H9 (cell line): Measurements from ENCODE around the gene PHACTR1. TPM values are rescaled to one million over a fixed set of nuclear protein-coding genes. Genes with fewer than 3 reads are reported as not detected.

Experiments used
- DNase-seq: peaks from one replicate; pipeline ENCODE4 v3.0.0-alpha.2; 2017
- H2AFZ ChIP-seq: one replicate; pipeline ENCODE4 v1.6.1; 2013; ENCODE audit warnings: mild to moderate bottlenecking, low read length, control low read depth, moderate library complexity
- H2AK5ac ChIP-seq: 2 replicates; pipeline ENCODE4 v1.6.1; 2013; ENCODE audit warnings: low read length, control low read depth, mixed read lengths; ENCODE audit not compliant: insufficient read length
- H2BK120ac ChIP-seq: one replicate; pipeline ENCODE4 v1.6.1; 2013; ENCODE audit warnings: low read depth, mild to moderate bottlenecking, low read length, control low read depth, inconsistent platforms; ENCODE audit not compliant: poor library complexity, severe bottlenecking
- H2BK12ac ChIP-seq: 2 replicates; pipeline ENCODE4 v1.6.1; 2013; ENCODE audit warnings: low read length, control low read depth, mixed read lengths, low read depth; ENCODE audit not compliant: insufficient read length
- H2BK15ac ChIP-seq: 2 replicates; pipeline ENCODE4 v1.6.1; 2013; ENCODE audit warnings: low read depth, low read length, control low read depth
- H2BK20ac ChIP-seq: one replicate; pipeline ENCODE4 v1.6.1; 2013; ENCODE audit warnings: low read depth, mild to moderate bottlenecking, low read length, control low read depth, inconsistent platforms; ENCODE audit not compliant: poor library complexity, severe bottlenecking
- H2BK5ac ChIP-seq: 2 replicates; pipeline ENCODE4 v1.6.1; 2013; ENCODE audit warnings: low read length, control low read depth, mixed read lengths; ENCODE audit not compliant: insufficient read length
- H3K14ac ChIP-seq: 2 replicates; pipeline ENCODE4 v1.6.1; 2013; ENCODE audit warnings: low read length, control low read depth; ENCODE audit not compliant: insufficient read depth
- H3K18ac ChIP-seq: 2 replicates; pipeline ENCODE4 v1.6.1; 2013; ENCODE audit warnings: low read depth, mild to moderate bottlenecking, mixed read lengths, low read length, control low read depth; ENCODE audit not compliant: insufficient read length
- H3K23ac ChIP-seq: 2 replicates; pipeline ENCODE4 v1.6.1; 2013; ENCODE audit warnings: low read length, control low read depth, mixed read lengths, low read depth; ENCODE audit not compliant: insufficient read length
- H3K23me2 ChIP-seq: 2 replicates; pipeline ENCODE4 v1.6.1; 2013; ENCODE audit warnings: low read depth, mild to moderate bottlenecking, mixed read lengths, low read length, control low read depth; ENCODE audit not compliant: insufficient read length, poor library complexity, severe bottlenecking
- H3K27ac ChIP-seq: 2 replicates; pipeline ENCODE4 v1.5.1; 2013; ENCODE audit warnings: low read length, control low read depth, mixed read lengths, low read depth; ENCODE audit not compliant: insufficient read length
- H3K27me3 ChIP-seq: 2 replicates; pipeline ENCODE4 v1.6.1; 2013; ENCODE audit warnings: low read length, control low read depth, inconsistent platforms; ENCODE audit not compliant: insufficient read depth
- H3K4ac ChIP-seq: 2 replicates; pipeline ENCODE4 v1.6.1; 2013; ENCODE audit warnings: low read depth, mild to moderate bottlenecking, control low read depth, inconsistent platforms, low read length, moderate library complexity
- H3K4me1 ChIP-seq: 2 replicates; pipeline ENCODE4 v1.6.1; 2013; ENCODE audit warnings: low read length, control low read depth, inconsistent platforms; ENCODE audit not compliant: insufficient read depth
- H3K4me2 ChIP-seq: 2 replicates; pipeline ENCODE4 v1.6.1; 2013; ENCODE audit warnings: low read length, control low read depth, mixed read lengths; ENCODE audit not compliant: insufficient read length, insufficient read depth
- H3K56ac ChIP-seq: 2 replicates; pipeline ENCODE4 v1.6.1; 2013; ENCODE audit warnings: low read depth, mild to moderate bottlenecking, mixed read lengths, low read length, control low read depth; ENCODE audit not compliant: insufficient read length
- H3K79me1 ChIP-seq: 2 replicates; pipeline ENCODE4 v1.6.1; 2013; ENCODE audit warnings: low read depth, mild to moderate bottlenecking, moderate library complexity, low read length, control low read depth, inconsistent platforms; ENCODE audit not compliant: insufficient read depth, poor library complexity, severe bottlenecking
- H3K79me2 ChIP-seq: 2 replicates; pipeline ENCODE4 v1.6.1; 2013; ENCODE audit warnings: low read length, control low read depth, inconsistent platforms; ENCODE audit not compliant: insufficient read depth
- H3K9ac ChIP-seq: 2 replicates; pipeline ENCODE4 v1.6.1; 2013; ENCODE audit warnings: low read length, control low read depth, mixed read lengths; ENCODE audit not compliant: insufficient read length; ENCODE audit errors: extremely low read depth
- H3K9me3 ChIP-seq: one replicate; pipeline ENCODE4 v1.6.1; 2013; ENCODE audit warnings: low read depth, low read length, inconsistent platforms; ENCODE audit not compliant: control insufficient read depth
- H3T11ph ChIP-seq: one replicate; pipeline ENCODE4 v1.6.1; 2013; ENCODE audit warnings: mild to moderate bottlenecking, low read length, control low read depth, inconsistent platforms
- H4K20me1 ChIP-seq: one replicate; pipeline ENCODE4 v1.6.1; 2013; ENCODE audit not compliant: control insufficient read depth, insufficient read length, insufficient read depth
- H4K5ac ChIP-seq: 2 replicates; pipeline ENCODE4 v1.6.1; 2013; ENCODE audit warnings: low read depth, mild to moderate bottlenecking, mixed read lengths, low read length, control low read depth; ENCODE audit not compliant: insufficient read length
- H4K8ac ChIP-seq: replicated peaks from 2 replicates; pipeline ENCODE4 v1.6.1; 2013; ENCODE audit warnings: low read length, control low read depth, mixed read lengths, low read depth; ENCODE audit not compliant: insufficient read length
- H4K91ac ChIP-seq: 2 replicates; pipeline ENCODE4 v1.6.1; 2013; ENCODE audit warnings: low read depth, mild to moderate bottlenecking, moderate library complexity, mixed read lengths, low read length, control low read depth; ENCODE audit not compliant: insufficient read length
- H3K27ac Mint-ChIP-seq, 3 experiments: 2 replicates in 2 of 3; 3 replicates in 1 of 3; pipeline ENCODE4 v1.8.0; 2020 to 2021; ENCODE audit warnings: mixed read lengths in 3 of 3, mild to moderate bottlenecking in 1 of 3, moderate library complexity in 1 of 3
- H3K27me3 Mint-ChIP-seq: 2 replicates; pipeline ENCODE4 v1.8.0; 2021; ENCODE audit warnings: low read depth, mild to moderate bottlenecking, moderate library complexity, mixed read lengths
- H3K36me3 Mint-ChIP-seq, 3 experiments: 2 replicates in 2 of 3; 3 replicates in 1 of 3; pipeline ENCODE4 v1.8.0; 2020 to 2021; ENCODE audit warnings: low read depth in 3 of 3, mixed read lengths in 3 of 3; ENCODE audit not compliant: insufficient read depth in 1 of 3
- H3K4me1 Mint-ChIP-seq, 2 experiments: 2 replicates each; pipeline ENCODE4 v1.8.0; 2020; ENCODE audit warnings: mixed read lengths in 2 of 2
- H3K4me3 Mint-ChIP-seq, 2 experiments: 2 replicates in 1 of 2; 3 replicates in 1 of 2; pipeline ENCODE4 v1.8.0; 2020 to 2021; ENCODE audit warnings: mild to moderate bottlenecking in 2 of 2, mixed read lengths in 2 of 2, moderate library complexity in 1 of 2
- H3K9me3 Mint-ChIP-seq, 2 experiments: 2 replicates in 1 of 2; 3 replicates in 1 of 2; pipeline ENCODE4 v1.8.0; 2020; ENCODE audit warnings: mild to moderate bottlenecking in 2 of 2, mixed read lengths in 2 of 2, moderate library complexity in 1 of 2
- WGBS: extraction: QIAGEN DNeasy Blood & Tissue Kit; methylation state at CpG from one replicate; pipeline ENCODE4 v1.1.7; 2013; ENCODE audit warnings: missing lambda C conversion rate, low lambda C conversion rate, mixed read lengths; ENCODE audit not compliant: insufficient read length; ENCODE audit errors: extremely low coverage; 5-methylcytosine and 5-hydroxymethylcytosine counted together
- total RNA-seq: library from RNA; stranded (reverse); gene quantifications from 2 replicates; pipeline ENCODE4 v1.2.1, GENCODE V29; 2021
- TF ChIP-seq, protein P1 (sequence below): fragments of 200-600 bp; sonication (generic); conservative IDR thresholded peaks from 3 replicates; pipeline ENCODE4 v1.8.0; 2021; ENCODE audit warnings: antibody characterized with exemption, mild to moderate bottlenecking

PHACTR1 gene
- total RNA-seq, 1 experiment from 2014 or later: 15.9 TPM

DNA sequence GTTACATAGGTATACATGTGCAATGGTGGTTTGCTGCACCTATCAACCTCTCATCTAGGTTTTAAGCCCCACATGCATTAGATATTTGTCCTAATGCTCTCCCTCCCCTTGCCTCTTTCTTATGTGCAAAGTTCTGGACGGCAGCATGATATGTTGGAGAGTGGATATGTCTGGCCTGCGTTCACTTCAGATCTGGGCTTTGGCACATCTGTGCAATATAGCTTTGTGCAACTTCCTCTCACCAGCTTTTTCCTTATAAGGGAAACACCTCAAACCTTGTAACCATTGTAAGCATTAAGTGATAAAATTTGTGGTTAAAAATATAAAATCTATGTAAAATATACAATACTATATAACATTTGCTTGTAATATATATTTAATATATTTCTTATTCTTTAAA is 288.0 kb downstream of the PHACTR1 start:
- no CpG with 5 or more reads among the region's 2 CpGs for WGBS
- H3K9ac ChIP-seq: no peak overlapping the region
- no peak overlapping the region for H4K5ac ChIP-seq
- Mint-ChIP-seq H3K36me3 (no peaks in the 10 kb centered on the region), H3K27me3 (no peaks in the 10 kb centered on the region), H3K4me1 (peaks cover 9 to 14% of the 10 kb centered on the region in 2 experiments; a peak in 3 of 4 replicates), H3K27ac (no peak overlapping the region), H3K4me3 (no peak overlapping the region), H3K9me3 (no peaks in the 10 kb centered on the region)
- no peak overlapping the region for H2BK15ac ChIP-seq
- H3K4me2 ChIP-seq: no peak overlapping the region
- H2AFZ ChIP-seq: no peak overlapping the region
- no peak for DNase-seq
- H3K18ac ChIP-seq: no peak overlapping the region
- H3K27me3 ChIP-seq: no peaks in the 10 kb centered on the region
- H2BK12ac ChIP-seq: no peak overlapping the region
- no peaks in the 10 kb centered on the region for H4K20me1 ChIP-seq
- no peaks in the 10 kb centered on the region for H3K23me2 ChIP-seq
- no peaks in the 10 kb centered on the region for H3K79me1 ChIP-seq
- no peak overlapping the region for H2BK20ac ChIP-seq
- H4K8ac ChIP-seq: no peak overlapping the region
- no peak overlapping the region for H3K4ac ChIP-seq
- H4K91ac ChIP-seq: no peak overlapping the region
- H3K14ac ChIP-seq: no peak overlapping the region
- H3T11ph ChIP-seq: no peak overlapping the region
- no peaks in the 10 kb centered on the region for H3K9me3 ChIP-seq
- no peaks in the 10 kb centered on the region for H3K79me2 ChIP-seq
- H3K4me1 ChIP-seq: no peaks in the 10 kb centered on the region; the same call in 1 of the 2 replicates
- H2AK5ac ChIP-seq: no peak overlapping the region
- no peak overlapping the region for H3K23ac ChIP-seq
- no peak overlapping the region for H3K56ac ChIP-seq
- H2BK120ac ChIP-seq: no peak overlapping the region
- TF ChIP-seq, protein P1, sequence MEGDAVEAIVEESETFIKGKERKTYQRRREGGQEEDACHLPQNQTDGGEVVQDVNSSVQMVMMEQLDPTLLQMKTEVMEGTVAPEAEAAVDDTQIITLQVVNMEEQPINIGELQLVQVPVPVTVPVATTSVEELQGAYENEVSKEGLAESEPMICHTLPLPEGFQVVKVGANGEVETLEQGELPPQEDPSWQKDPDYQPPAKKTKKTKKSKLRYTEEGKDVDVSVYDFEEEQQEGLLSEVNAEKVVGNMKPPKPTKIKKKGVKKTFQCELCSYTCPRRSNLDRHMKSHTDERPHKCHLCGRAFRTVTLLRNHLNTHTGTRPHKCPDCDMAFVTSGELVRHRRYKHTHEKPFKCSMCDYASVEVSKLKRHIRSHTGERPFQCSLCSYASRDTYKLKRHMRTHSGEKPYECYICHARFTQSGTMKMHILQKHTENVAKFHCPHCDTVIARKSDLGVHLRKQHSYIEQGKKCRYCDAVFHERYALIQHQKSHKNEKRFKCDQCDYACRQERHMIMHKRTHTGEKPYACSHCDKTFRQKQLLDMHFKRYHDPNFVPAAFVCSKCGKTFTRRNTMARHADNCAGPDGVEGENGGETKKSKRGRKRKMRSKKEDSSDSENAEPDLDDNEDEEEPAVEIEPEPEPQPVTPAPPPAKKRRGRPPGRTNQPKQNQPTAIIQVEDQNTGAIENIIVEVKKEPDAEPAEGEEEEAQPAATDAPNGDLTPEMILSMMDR: no peak
- no peak overlapping the region for H3K27ac ChIP-seq
- H2BK5ac ChIP-seq: no peak overlapping the region
